Omental fat pad (tissue), 4 donors: ENCODE measurements around the gene RAB20. TPM values are rescaled to one million over a fixed set of nuclear protein-coding genes. Genes with fewer than 3 reads are reported as not detected.
"Not testable (repeated sequence)": the region's sequence is repeated elsewhere in the genome, so short reads cannot be mapped to it uniquely, and the experiment has no call there.

Experiments
- ATAC-seq: fragments of 150-250 bp; one replicate; pipeline ENCODE4 v1.9.1; 2016; ENCODE audit warnings: mild to moderate bottlenecking, moderate library complexity; ENCODE audit not compliant: low FRiP score
- DNase-seq: peaks from one replicate; pipeline ENCODE4 v3.0.0-alpha.2; 2019; ENCODE audit warnings: low spot score
- total RNA-seq, 4 donors: library from RNA; depleted of rRNA; stranded (reverse); fragments of >200 nt; gene quantifications; one replicate each; pipeline ENCODE4 v1.1.0, GENCODE V29; 2016
- TF ChIP-seq, protein P1 (sequence below), 3 donors: fragments of 450-650 bp; IDR thresholded peaks; one replicate each; pipeline ENCODE4 v1.5.1; 2016 to 2017; ENCODE audit warnings: antibody characterized with exemption in 3 of 3, mild to moderate bottlenecking in 3 of 3, moderate library complexity in 2 of 3

Gene RAB20
- 10 to 100 TPM; 34.7 to 67.9 (median 49.4) TPM for total RNA-seq

DNA sequence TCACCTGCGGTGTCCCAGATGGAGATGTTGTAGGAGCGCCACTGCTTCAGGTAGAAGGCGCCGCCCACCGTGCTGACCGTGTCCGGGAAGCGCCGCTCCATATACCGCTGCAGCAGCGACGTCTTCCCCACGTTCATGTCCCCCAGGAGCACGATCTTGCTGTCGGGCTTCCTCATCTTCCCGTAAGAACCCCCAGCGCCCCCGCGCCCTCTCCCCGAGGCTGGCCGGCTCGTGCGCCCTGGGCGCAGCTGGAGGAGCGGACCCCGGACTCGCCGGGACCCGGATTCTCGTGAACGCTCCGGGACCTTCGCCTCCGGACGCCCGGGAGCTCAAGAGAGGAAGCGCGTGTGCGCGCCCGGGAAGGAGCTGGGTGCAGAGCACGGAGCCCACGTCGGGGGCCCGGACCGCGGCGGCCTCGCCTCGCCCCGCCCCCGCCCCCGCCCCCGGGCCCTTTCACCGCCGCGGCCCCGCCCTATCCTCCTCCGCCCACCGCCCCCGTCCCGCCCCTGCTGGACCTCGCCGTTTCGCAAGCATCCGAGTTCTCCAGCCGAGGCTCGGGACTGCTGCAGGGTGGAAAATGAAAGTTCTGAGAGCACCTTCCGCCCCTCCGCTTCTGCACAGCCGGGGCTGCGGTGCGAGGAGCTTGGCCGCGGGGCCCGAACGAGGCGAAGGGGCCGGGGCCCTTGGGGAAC is at the start of gene RAB20:
TSS of gene RAB20 (minus strand) at position 379 of the 692 bp plus-strand sequence. CDS start at position 176, 203 bp downstream.
- TF ChIP-seq, protein P1, sequence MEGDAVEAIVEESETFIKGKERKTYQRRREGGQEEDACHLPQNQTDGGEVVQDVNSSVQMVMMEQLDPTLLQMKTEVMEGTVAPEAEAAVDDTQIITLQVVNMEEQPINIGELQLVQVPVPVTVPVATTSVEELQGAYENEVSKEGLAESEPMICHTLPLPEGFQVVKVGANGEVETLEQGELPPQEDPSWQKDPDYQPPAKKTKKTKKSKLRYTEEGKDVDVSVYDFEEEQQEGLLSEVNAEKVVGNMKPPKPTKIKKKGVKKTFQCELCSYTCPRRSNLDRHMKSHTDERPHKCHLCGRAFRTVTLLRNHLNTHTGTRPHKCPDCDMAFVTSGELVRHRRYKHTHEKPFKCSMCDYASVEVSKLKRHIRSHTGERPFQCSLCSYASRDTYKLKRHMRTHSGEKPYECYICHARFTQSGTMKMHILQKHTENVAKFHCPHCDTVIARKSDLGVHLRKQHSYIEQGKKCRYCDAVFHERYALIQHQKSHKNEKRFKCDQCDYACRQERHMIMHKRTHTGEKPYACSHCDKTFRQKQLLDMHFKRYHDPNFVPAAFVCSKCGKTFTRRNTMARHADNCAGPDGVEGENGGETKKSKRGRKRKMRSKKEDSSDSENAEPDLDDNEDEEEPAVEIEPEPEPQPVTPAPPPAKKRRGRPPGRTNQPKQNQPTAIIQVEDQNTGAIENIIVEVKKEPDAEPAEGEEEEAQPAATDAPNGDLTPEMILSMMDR (IDR thresholded peaks at IDR 0.05): no peak
- peak; percentile 85 for ATAC-seq
- DNase-seq: peak; percentile 48

DNA sequence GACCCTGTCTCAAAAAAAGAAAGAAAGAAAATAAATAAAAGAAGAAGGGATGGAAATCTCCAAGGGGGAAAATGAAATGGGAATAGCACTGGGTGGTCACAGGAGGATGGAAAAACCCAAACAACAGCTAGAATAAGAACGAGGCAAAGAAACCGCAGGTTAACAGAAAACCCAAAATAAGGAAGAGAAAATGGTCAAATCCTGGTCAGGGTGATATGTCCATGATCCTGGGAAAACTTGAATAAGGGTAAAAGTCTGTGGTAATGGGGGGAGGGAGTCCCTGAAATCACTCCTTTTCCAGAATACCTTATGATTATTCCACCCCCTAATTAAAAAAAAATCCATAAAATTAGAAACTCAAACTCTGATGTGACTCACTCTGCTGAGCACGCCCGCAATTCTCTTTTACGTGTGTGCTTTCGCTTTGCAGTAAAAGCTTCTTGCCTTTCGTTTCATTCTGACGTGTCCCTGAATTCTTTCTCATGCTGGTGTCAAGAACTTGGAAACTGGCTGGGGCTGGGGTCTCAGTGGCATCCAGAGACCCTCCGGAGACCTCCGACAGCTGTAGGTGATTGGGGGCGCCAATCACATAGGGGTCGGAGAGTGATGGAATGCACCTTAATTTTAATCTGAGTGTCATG is 49.6 kb upstream of the RAB20 start:
- no peak for ATAC-seq
- no peak for DNase-seq
- TF ChIP-seq, protein P1 (IDR thresholded peaks at IDR 0.05): no peak

- DNase-seq (no peak), ATAC-seq (no peak)
- TF ChIP-seq, protein P1 (IDR thresholded peaks at IDR 0.05): no peak
Measured at GRCh38 chr13:110607675-110608224, 46.2 kb upstream of the RAB20 start.

GRCh38 chr13:110606281-110606680 is 44.8 kb upstream of the RAB20 start:
- DNase-seq, ATAC-seq: not testable (repeated sequence)

GRCh38 chr13:110605132-110605531 is 43.6 kb upstream of the RAB20 start:
- TF ChIP-seq, protein P1 (IDR thresholded peaks at IDR 0.05): no peak

DNA sequence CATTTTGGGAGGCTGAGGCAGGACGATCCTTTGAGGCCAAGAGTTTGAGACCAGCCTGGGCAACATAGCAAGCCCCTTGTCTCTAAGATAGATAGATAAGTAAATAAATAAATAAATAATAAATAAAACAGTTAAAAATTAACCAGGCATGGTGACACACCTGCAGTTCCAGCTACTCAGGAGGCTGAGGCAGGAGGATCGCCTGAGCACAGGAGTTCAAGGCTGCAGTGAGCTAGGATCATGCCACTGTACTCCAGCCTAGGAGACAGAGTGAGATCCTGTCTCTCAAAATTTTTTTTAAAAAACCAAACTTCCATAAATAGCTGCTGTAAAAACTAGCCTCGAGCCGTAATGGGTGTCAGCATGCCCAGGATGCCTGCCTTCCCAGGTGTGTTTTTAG is 39.5 kb upstream of the RAB20 start:
- TF ChIP-seq, protein P1 (IDR thresholded peaks at IDR 0.05): no peak
- DNase-seq (no peak), ATAC-seq (no peak)

More at GRCh38 chr13:110605132-110605531, 43.6 kb upstream of the RAB20 start:
- ATAC-seq (no peak), DNase-seq (no peak)

DNA sequence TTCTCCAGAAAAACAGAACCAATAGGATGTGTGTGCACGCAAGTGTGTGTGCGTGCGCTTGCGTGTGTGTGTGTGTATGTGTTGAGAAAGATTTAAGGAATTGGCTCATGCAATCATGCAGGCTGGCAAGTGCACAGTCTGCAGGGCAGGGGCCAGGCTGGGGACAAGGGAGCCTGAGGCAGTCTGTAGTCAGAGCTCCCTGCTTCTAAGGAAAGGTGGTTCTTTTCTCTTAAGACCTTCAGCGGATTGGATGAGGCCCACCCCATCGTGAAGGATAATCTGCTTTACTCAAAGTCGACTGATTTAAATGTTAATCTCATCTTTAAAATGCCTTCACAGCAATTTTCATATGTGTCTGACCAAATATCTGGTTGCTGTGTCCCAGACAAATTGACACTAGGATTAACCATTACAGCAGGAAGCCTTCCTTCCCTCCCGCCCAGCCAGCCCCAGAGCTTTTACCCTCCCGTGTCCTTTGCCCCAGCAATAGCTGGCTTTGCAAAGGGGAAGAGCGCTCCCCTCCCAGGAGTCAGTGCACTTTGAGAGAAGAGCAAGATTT is 38.8 kb upstream of the RAB20 start:
- TF ChIP-seq, protein P1 (IDR thresholded peaks at IDR 0.05): no peak
- ATAC-seq: no peak
- DNase-seq: no peak
